ENCODE measurements around the gene NACA.

- no peak for TF ChIP-seq CTCF (conservative IDR thresholded peaks at IDR 0.05; ENCODE audit: low read depth in 2 of 2)
- no peak for TF ChIP-seq REST (IDR thresholded peaks at IDR 0.05; ENCODE audit: unreplicated experiment)
- no peak for TF ChIP-seq POLR2AphosphoS5 (IDR thresholded peaks at IDR 0.05; ENCODE audit: low read depth)
- TF ChIP-seq JUNB (IDR thresholded peaks at IDR 0.05; ENCODE audit: unreplicated experiment): no peak
- TF ChIP-seq ZNF331 (CRISPR knock-in tag; IDR thresholded peaks at IDR 0.05; ENCODE audit: low read depth): no peak
These were observed 24.8 kb upstream of the NACA start for GRCh38 chr12:56749853-56750252.
